Panc1 (cell line): Measurements from ENCODE around the gene FARS2. TPM values are rescaled to one million over a fixed set of nuclear protein-coding genes. Genes with fewer than 3 reads are reported as not detected.

Experiments used
- ATAC-seq: fragments of 200-7000 bp; cut with Tn5 transposase; 2 replicates; pipeline ENCODE4 v1.9.1; 2020; ENCODE audit warnings: mild to moderate bottlenecking, moderate library complexity
- BruUV-seq: library from RNA; stranded (reverse); fragments of 400-500 nt; replicated peaks from 2 replicates; lab custom pipeline; 2021; lab: Mats Ljungman, UMichigan
- CTCF ChIA-PET: fragments of 300-600 bp; sonication (Branson Sonifier 250); formaldehyde crosslinking; loops from one replicate; lab custom pipeline; 2022; ENCODE audit warnings: antibody characterized with exemption; lab: Charles Lee
- POLR2A ChIA-PET: fragments of 300-600 bp; sonication (Branson Sonifier 250); formaldehyde crosslinking; loops from one replicate; lab custom pipeline; 2022; ENCODE audit warnings: antibody characterized with exemption; lab: Charles Lee
- DNase-seq: peaks from one replicate; pipeline ENCODE4 v3.0.0-alpha.2; 2010; ENCODE audit warnings: low read depth, low spot score
- H3K27ac ChIP-seq: 2 replicates; pipeline ENCODE4 v1.5.1; 2011; ENCODE audit warnings: mild to moderate bottlenecking, low read length, inconsistent platforms
- H3K27me3 ChIP-seq: fragments of 200-500 bp; sonication (Bioruptor generic); 2 replicates; pipeline ENCODE4 v1.6.0; 2014; ENCODE audit warnings: low read length, inconsistent platforms; ENCODE audit not compliant: control insufficient read depth, insufficient read depth
- H3K36me3 ChIP-seq: fragments of 200-500 bp; sonication (Bioruptor generic); 2 replicates; pipeline ENCODE4 v1.5.1; 2014; ENCODE audit warnings: inconsistent platforms, mild to moderate bottlenecking, low read length, moderate library complexity; ENCODE audit not compliant: control insufficient read depth, insufficient read depth
- H3K4me1 ChIP-seq: 2 replicates; pipeline ENCODE4 v1.5.1; 2011; ENCODE audit warnings: inconsistent platforms, mild to moderate bottlenecking, low read length, moderate library complexity; ENCODE audit not compliant: control insufficient read depth, insufficient read depth
- H3K4me3 ChIP-seq, 2 experiments: 2 replicates each; pipeline ENCODE4 v1.5.1; 2011 to 2012; ENCODE audit warnings: low read depth in 2 of 2, low read length in 2 of 2, mild to moderate bottlenecking in 2 of 2, inconsistent platforms in 1 of 2, moderate library complexity in 1 of 2
- H3K9me3 ChIP-seq: fragments of 200-500 bp; sonication (Bioruptor generic); 2 replicates; pipeline ENCODE4 v1.5.1; 2014; ENCODE audit warnings: low read depth, mild to moderate bottlenecking, inconsistent platforms, low read length, moderate library complexity; ENCODE audit not compliant: control insufficient read depth, insufficient read depth
- CTCF ChIP-seq: fragments of 450-650 bp; IDR thresholded peaks from 2 replicates; pipeline ENCODE4 v1.5.1; 2017; ENCODE audit warnings: mild to moderate bottlenecking
- POLR2AphosphoS5 ChIP-seq: IDR thresholded peaks from 2 replicates; pipeline ENCODE4 v1.6.1; 2012; ENCODE audit warnings: mild to moderate bottlenecking, low read depth, low read length, moderate library complexity
- REST ChIP-seq, 2 experiments: IDR thresholded peaks; 2 replicates each; pipeline ENCODE4 v1.6.1; 2011 to 2012; ENCODE audit warnings: low read depth in 2 of 2, control low read depth in 1 of 2, low read length in 1 of 2, mild to moderate bottlenecking in 1 of 2, moderate library complexity in 1 of 2; ENCODE audit not compliant: insufficient read depth in 1 of 2
- SIN3A ChIP-seq: IDR thresholded peaks from 2 replicates; pipeline ENCODE4 v1.6.1; 2012; ENCODE audit warnings: low read depth, mild to moderate bottlenecking, low read length, moderate library complexity, borderline replicate concordance; ENCODE audit not compliant: insufficient read depth
- TCF7L2 ChIP-seq: IDR thresholded peaks from 2 replicates; pipeline ENCODE4 v1.6.1; 2011; ENCODE audit warnings: mild to moderate bottlenecking, low read depth, low read length, inconsistent platforms
- in situ Hi-C: cut with HindIII; loops from 2 replicates; pipeline ENCODE4 v1.10.0; 2016; ENCODE audit warnings: low sequenced_read_pairs, low pct_unique_long_range_greater_than_20kb
- intact Hi-C: fragments of 100-400 bp; cut with micrococcal nuclease; formaldehyde crosslinking; loops from one replicate; pipeline ENCODE4 v1.10.0; 2022; ENCODE audit not compliant: unreplicated experiment
- total RNA-seq: library from RNA; stranded (reverse); gene quantifications from one replicate; pipeline ENCODE4 v1.2.1, GENCODE V29; 2021; ENCODE audit not compliant: unreplicated experiment

The FARS2 gene
- total RNA-seq, 1 experiment from 2014 or later, result 12.8 TPM

- Histone ChIP-seq H3K4me1 (no peaks in the 10 kb centered on the region), H3K4me3 (no peak overlapping the region), H3K36me3 (no peaks in the 10 kb centered on the region), H3K9me3 (no peaks in the 10 kb centered on the region), H3K27me3 (no peaks in the 10 kb centered on the region), H3K27ac (no peak overlapping the region)
- in situ Hi-C loops, result no loop called here
- ATAC-seq, result no peak
- no peak for DNase-seq
- intact Hi-C loops, result no loop called here
- ChIA-PET CTCF (no interaction called here), POLR2A (no interaction called here)
- no TSS peak for BruUV-seq
- no peak for TF ChIP-seq TCF7L2
- no peak for TF ChIP-seq POLR2AphosphoS5
- no peak for TF ChIP-seq SIN3A
Observed at GRCh38 chr6:5314191-5314865, 53.0 kb downstream of the FARS2 start.

- TF ChIP-seq POLR2AphosphoS5, result no peak
- TF ChIP-seq CTCF, result no peak
- TF ChIP-seq SIN3A, result no peak
- no peak for TF ChIP-seq TCF7L2
- no peak for TF ChIP-seq REST (IDR thresholded peaks at IDR 0.05; ENCODE audit: insufficient read depth in 1 of 2, low read depth in 2 of 2, low read length in 1 of 2)
- ATAC-seq (no peak), DNase-seq (no peak)
- ChIA-PET CTCF (no interaction called here), POLR2A (no interaction called here)
- no peak overlapping the region for H3K4me3 ChIP-seq
- no peak overlapping the region for H3K27ac ChIP-seq
- H3K36me3 ChIP-seq, result no peaks in the 10 kb centered on the region
- no peaks in the 10 kb centered on the region for H3K9me3 ChIP-seq
- intact Hi-C loops, result no loop called here
- H3K4me1 ChIP-seq, result no peaks in the 10 kb centered on the region
- no peaks in the 10 kb centered on the region for H3K27me3 ChIP-seq
- BruUV-seq, result no TSS peak
- in situ Hi-C loops, result no loop called here
Observed at GRCh38 chr6:5315881-5316280, 54.6 kb downstream of the FARS2 start.

GRCh38 chr6:5316951-5317350, 55.6 kb downstream of the FARS2 start:
- TF ChIP-seq SIN3A, result no peak
- no peak for TF ChIP-seq TCF7L2
- no peak for TF ChIP-seq REST (IDR thresholded peaks at IDR 0.05; ENCODE audit: insufficient read depth in 1 of 2, low read depth in 2 of 2, low read length in 1 of 2)
- TF ChIP-seq POLR2AphosphoS5, result no peak
- no peak for TF ChIP-seq CTCF
- no peak for ATAC-seq
- Histone ChIP-seq H3K4me1 (no peaks in the 10 kb centered on the region), H3K36me3 (no peaks in the 10 kb centered on the region), H3K27ac (no peak overlapping the region), H3K27me3 (no peaks in the 10 kb centered on the region), H3K4me3 (no peak overlapping the region), H3K9me3 (no peaks in the 10 kb centered on the region)
- POLR2A ChIA-PET, result no interaction called here
- intact Hi-C loops (no loop called here), in situ Hi-C loops (no loop called here)
- DNase-seq, result no peak
- no TSS peak for BruUV-seq
- CTCF ChIA-PET, result no interaction called here
